A204.1 (cell line): ENCODE data around the gene MGRN1.

Experiments used
- FAIRE-seq: peaks from 2 replicates; lab custom pipeline; 2012; peaks lifted over from hg19 to GRCh38; lab: Jason Lieb, UNC

The MGRN1 gene

DNA sequence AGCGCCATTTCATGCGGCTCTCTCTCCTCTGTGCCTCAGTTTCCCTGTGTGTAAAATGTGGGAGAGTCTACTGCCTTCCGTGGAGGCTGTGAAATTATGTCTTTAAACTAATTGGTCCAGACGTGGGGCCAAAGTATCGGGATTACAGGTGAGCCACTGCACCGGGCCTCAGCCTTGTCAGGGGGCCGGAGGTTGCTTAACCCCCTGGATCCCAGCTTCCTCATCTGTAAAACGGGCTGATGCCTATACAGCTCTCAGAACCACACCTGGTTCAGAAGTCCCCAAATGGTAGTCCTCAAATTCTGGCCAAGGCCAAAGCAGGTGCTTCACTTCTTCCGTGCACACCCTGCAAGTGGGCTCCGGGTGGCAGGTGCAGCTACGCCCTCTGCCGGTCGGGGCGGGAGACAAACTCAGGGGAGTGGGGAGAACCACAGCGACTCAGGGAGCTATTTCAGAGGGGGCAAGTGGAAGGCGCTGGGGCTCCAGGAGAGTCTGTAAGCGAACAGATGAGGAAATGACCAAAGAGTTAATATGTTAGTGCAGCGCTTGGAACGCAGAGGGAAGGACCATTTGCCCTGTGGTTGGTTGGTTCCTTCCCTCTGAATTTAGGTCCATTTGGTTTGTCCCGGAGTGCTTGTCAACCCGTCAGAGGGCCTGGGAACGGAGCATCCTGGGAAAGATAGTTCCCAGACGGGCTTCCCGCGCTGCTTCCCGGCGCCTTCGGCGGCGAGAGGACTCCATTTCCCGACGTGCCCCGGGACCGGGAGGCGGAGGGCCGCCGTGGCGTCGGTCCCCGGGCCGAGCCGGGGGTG is at the start of gene MGRN1:
TSS of gene MGRN1 (plus strand) at position 812 of the 812 bp plus-strand sequence. CDS start 135 bp downstream, outside the sequence.
- FAIRE-seq = peak; percentile 64

DNA sequence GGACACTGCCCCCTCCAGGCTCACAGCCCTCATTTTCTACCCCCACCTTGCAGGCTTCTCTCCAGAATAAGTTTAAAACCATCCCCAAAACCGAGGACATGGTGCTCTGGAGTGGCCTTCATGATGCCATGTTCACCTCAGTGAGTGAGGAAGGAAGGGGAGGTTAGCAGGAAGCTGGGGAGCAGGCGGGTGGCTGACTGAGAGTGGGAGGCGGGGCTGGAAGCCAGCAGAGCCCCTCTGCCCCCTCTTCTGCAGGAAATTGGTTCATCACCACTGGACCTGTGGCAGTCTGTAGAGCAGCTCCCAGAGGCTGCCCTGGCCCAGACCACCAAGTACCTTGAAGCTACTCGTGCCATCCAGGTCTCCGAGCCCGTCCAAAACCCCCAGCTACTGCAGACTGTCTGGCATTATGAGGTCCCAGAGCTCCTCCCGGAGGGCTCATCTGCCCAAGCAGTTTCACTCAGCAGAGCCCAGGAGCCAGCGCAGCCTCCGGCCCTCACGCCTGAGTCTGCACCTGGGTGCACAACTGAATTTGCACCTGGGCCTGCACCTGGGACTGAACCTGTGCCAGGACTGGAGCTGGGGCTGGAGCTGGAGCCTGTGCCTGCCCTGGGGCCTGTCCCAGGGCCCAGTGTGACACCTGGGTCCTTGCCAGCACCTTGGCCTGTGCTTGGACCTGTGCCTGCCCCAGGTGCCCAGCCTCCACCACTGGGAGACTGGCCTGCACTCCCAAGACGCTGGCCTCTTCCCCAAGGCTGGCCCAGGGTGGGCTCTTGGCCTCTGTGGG is 49.5 kb upstream of the MGRN1 start:
- FAIRE-seq = no peak

DNA sequence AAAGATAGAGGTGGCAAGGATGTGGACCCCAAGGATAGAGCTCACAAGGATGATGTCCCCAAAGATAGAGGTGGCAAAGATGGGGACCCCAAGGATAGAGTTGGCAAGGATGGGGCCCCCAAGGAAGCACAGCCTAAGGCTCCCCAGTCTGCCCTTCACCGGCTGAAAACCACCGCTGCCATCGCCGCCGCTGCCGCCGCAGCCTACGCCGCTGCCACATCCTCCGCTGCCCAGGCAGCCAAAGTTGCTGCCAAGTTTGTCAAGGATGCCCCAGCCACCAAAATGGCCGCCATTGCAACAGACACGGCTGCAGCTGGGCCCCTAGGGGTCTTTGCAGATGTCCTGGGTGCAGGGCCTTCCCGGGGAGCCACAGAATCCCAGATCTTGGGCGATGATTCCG is 48.6 kb upstream of the MGRN1 start:
- no peak for FAIRE-seq

DNA sequence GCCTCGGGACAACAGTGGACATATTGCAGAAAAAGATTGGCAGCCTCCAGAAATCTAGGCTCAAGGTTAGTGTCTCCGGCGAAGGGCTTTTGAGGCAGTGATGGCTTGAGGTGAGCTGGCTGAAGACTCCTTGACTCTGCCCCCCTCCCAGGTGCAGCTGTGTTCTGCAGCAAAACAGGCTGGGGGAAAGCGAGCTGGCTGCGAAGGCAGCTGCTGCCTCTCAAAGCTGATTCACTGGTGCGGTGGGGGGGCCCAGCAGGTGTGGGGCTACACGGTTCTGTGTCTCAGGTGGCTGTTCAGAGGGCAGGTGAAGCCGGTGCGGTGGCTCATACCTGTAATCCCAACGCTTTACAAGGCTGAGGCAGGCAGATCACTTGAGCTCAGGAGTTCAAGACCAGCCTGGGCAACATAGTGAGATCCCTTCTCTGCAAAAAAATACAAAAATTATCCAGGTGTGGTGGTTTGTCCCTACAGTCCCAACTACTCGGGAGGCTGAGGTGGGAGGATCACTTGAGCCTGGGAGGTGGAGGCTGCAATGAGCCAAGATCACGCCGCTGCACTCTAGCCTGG is 45.6 kb upstream of the MGRN1 start:
- FAIRE-seq = no peak

DNA sequence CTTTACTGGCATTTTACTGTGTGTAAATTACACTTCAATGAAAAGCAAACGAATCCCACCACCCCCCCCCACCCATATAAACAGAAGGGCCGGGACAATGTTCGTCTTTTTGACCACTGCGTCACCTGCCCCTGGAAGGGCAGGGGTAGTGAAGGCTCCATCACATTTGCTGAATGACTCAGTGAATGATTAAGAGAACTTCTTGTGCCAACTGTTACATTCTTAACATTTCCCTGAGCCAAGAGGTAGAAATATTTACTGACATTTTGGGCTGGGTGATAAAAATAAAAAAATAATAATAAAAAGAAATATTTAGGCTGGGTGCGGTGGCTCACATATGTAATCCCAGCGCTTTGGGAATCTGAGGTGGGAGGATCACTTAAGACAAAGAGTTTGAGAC is 44.4 kb upstream of the MGRN1 start:
- no peak for FAIRE-seq

DNA sequence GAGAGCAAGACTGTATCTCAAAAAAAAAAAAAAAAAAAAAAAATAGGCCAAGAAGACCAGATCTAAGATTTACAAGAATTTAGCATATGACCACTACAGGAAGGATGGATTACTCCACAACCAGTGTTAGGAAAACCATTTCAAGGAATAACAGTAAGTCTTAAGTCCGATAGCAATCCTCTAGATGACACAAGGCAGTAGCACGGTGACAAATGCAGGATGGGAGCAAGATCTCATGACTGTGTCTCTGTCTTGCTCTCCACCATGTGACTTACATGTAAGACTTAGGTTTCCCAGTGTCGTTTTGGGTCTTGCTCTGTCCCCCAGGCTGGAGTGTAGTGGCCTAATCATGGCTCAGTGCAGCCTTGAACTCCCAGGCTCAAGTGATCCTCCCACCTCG is 40.7 kb upstream of the MGRN1 start:
- FAIRE-seq = no peak

DNA sequence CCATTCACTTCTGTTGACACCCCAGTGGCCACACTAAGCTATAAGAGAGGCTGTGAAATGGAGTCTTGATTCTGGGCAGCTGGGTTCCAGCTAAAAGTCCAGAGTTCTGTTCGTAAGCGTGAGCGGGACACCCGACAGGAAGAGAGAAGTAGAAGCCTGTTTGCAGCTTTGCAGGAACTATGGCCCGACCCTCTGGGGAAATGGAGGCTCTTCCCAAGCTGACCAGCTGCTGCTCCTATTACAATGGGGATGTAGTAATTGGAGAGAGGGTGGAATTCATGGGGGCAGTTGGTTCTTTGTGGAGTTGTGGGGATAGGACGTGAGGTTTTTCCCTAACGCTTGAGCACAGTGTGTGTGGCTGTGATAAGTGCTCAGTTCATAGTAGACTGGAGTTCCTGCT is 38.3 kb upstream of the MGRN1 start:
- no peak for FAIRE-seq

DNA sequence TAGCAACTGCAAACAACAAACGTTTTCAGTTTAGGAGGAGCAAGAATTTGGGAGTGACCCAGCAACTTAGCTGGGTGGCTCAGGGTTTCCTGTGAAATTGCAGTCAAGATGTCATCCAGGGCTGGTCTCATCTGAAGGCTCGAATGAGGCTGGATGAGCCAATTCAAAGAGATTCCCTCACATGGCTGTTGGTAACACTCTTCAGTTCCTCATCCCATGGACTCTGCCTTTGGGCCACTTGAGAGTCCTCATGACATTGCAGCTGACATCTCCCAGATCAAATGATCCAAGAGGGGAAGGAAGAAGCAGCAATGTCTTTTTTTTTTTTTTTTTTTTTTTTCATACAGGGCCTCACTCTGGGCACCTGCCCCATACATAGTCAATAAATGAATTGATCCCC is 36.2 kb upstream of the MGRN1 start:
- FAIRE-seq = no peak

DNA sequence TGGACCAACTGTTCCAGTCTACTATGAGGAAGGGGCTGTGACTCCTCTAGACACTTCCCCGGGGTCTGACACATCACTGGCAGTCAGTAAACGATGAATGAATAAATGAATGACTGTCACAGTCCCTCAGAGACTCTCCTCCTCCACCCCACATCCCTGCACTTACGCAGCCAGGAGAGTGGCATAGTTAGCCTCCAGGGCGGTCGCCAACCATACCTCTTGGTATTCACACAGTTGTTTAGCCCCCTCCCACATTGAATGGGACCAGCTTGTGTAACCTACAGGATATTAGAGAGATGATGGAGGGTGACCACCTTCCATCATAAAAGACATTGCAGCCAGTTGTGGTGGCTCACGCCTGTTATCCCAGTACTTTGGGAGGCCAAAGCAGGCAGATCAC is 35.7 kb upstream of the MGRN1 start:
- no peak for FAIRE-seq

DNA sequence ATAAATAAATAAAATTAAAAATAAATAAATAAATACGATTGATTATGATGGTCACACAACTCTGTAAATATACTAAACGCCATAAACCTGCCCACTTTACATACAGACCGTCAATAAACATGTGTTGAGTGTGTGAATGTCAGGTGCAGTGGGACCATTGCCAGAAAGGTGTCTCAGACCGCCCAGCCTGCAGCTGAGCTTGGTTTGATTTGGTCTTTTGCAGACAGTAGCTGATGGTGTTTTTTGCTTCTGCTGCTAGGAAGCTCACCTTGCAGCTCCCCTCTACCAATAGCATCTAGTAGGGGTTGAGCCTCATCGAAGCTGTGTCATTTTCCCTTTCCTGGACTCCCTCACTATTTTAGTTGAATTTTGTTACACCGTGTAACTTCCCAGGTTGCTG is 33.4 kb upstream of the MGRN1 start:
- no peak for FAIRE-seq

DNA sequence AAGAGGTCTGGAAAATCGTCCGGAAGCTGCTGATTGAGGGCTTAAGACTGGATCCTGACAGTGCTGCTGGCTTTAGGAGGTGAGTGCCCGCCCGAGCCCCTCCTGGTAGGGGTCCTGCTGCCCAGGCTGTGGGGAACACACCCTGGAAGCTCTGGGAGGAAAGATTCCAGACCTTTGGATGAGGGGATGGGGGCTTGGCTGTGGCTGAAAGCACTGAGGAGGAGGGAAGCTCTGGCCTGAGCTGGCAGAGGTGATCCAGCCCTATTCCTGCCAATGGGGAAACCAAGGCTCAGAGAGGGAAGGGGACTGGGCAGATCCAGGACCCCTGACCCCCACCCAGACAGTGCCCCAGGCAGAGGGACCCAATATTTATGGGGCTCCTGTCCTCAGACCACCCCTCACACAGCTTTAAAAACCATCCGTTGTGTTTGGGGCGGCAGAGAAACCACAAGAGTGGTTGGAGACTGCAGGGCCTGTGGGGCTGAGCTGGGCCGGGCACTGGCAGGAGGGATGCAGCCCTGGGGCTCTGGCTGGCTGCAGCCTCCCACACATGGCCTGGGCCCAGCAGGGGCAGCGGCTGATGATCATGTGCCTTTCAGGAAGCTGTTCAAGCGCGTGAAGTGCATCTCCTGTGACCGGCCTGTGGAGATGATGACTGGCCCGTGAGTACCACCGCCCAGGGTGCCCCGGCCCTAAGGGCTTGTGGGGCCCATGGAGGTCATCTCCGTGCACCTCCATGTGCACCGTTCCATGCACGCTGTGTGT is 32.7 kb upstream of the MGRN1 start:
- FAIRE-seq = no peak

DNA sequence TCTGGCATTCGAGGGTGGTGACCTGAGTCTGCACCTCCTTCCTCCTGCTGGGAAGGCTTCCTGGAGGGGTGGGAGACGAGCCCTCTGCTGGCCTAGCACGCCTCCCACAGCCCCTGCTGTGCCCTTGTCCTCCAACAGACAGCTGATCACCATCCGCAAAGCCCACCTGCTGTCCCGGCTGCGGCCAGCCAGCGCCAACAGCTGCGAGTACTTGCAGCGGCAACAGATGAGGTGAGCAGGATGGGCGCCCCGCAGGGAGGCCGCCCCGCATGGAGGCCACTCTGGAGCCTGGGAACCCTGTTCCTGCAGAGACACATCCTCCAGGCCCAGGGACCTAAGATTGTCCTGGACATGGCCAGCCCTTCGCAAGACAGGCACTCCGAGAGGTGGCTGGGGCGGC is 31.5 kb upstream of the MGRN1 start:
- FAIRE-seq = no peak

DNA sequence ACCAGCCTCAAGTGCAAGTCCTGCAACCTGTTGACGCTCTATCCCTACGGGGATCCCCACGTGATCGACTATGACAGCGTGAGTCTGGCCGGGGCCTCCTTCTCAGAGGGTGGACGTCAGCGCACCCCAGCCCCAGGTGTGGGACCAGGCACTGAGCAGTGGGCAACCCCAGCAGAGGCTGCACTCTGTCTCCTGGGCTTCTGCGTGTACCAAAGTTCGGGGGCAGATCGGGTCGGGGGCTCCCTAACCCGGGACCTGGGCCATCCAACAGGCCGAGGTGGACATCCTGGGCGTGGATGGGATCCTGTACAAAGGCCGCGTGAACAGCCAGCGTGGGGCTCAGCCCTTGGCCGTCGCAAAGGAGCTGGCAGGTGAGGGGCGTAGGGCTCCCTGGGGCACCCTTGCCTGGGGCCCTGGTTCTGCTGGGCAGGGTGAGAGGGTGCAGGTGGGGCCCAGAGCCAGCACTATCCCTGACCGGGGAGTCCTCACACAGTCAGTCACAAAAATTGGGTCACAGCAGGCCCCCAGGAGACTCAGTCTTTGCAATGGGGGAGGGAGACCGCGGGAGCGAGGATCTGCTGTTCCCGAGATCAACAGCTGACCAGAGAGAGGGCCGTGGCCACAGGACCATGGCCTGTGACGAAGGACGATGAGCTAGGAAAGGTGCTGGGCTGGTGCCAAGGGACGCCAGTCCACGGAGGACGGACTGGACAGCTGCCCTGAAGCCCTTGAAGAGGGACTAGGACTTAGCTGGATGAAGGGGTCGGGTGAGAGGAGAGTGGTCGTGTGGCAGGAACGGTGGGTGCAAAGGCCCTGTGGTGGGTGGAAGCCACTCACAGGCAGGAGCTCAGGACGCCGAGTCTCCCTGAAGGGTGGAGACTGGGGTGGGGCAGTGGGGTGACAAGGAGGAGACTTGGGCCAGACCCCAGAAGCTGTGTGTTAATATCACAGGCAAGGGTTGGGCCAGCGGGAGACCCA is 29.9 kb upstream of the MGRN1 start:
- FAIRE-seq = no peak

DNA sequence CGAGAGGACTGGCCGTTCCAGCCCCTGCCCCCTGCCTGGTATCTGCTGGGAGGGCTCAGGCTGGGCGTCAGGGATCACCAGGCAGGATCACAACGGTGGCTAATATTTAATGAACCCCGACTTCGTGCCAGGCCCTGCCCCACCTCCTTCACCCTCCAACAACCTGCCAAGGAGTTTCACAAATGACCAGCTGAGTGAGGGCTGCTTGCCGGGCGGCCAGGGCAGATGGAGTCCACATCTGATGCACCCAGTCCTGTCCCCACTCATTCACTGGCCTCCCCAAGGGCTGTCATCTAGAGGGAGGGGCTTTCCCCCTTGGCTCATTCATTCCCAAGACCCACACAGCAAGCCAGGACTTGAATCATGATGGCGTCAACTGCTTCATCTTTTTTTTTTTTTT is 27.5 kb upstream of the MGRN1 start:
- FAIRE-seq = no peak

DNA sequence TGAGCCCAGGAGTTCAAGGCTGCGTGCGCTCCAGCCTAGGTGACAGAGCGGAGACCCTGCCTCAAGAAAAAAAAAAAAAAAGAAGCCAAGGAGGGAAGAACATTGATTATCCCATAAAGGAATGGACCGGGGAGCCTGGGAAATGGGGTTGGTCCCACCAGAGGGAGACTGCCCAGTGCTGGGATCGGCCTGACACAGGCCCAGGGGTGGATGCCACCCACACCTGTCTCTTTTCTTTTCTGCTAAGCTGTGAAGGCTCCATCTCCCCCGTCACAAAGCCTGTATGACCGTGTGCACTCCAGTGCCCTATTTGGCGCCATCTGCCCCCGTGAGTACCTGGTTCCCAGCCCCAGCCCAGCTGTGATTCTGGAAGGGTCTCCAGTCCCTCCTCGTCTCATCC is 25.6 kb upstream of the MGRN1 start:
- no peak for FAIRE-seq

DNA sequence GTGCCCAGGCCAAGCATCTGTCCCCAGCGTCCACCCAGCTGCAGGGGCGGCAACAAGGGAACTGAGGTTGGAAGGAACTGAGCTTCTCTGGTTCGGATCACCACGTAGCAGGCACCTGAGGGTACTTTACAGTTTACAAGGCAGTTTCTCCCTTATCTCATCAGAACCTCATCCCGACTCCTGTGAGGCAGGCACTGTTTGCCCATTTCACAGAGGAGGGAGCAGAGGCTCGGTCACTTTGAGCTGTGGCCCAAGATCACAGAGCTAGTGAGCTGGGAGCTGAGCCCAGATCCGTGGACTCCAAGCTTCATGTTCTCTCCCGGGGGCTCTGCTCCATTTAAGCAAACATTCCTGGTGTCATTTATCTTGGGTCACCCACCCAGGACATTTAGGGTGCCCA is 25.1 kb upstream of the MGRN1 start:
- FAIRE-seq = no peak

DNA sequence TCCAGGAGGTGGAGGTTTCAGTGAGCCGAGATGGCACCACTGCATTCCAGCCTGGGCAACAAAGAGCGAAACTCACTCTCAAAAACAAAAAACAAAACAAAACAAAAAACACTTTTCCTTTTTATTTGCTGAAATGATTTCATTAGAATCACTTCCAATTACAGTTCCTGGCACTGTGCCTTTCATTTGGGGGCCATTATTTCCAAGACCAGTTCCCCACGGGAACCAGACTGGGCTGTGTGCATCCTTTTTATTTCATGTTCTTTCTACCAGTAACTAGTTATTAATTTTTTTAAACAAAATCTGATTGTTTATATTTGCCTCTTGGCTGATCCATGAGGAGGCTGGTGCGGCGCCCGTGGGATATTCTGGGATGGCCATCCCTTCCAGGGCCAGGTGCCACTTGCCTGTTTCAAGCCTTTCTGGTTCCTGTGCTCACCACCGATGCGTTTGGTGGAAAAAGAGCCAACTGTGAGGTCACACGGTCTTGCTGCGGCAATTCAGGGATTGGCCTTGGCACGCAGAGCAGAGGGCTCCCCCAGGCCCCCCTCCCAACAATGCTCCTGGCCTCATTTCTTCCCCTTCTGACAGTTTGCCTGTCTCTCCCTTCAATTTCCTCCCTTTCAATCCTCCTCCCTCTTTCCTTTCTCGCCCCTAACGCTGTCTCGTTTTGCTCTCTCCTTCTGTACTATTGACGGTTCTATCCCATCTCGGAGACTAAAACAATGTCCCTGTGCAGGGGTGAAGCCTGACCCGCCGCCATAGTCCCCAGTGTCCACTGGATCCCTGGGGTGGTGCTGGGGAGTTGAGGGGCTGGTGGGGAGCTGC is 23.4 kb upstream of the MGRN1 start:
- FAIRE-seq = no peak

DNA sequence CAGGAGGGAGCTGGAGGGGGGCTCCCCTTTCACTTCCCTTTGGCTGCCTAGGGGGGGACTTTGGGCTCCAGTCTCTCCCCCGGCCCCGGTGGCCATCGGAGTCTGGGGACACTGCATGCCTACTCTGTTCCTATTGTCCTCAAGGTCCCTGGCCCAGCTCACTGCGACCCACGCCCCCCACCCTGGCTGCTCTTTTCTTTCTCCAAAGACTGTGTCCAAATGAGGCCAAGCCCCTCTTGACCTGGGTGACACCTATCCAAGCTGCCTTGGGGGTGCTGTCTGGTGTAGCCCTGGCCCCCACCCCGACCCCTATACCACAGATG is 22.8 kb upstream of the MGRN1 start:
- FAIRE-seq = no peak

DNA sequence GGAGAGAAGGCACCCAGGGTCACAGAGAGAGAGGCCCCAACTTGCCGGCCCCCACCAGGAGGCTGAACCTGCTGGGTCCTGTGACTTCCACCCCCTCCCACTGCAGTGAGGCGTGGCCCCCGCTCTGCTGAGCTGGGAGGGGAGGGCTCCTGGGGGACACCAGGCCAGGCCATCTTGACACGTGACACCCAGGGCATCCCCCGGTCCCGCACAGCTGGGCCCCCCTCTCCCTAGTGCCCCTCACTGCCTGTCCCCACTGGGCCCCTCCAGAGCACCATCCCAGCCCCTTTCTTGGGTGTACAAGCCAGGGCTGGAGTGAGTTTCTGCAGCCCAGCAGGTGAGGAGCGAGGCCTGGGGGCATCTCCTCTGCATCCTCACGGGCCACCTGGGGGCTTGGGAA is 22.3 kb upstream of the MGRN1 start:
- no peak for FAIRE-seq

DNA sequence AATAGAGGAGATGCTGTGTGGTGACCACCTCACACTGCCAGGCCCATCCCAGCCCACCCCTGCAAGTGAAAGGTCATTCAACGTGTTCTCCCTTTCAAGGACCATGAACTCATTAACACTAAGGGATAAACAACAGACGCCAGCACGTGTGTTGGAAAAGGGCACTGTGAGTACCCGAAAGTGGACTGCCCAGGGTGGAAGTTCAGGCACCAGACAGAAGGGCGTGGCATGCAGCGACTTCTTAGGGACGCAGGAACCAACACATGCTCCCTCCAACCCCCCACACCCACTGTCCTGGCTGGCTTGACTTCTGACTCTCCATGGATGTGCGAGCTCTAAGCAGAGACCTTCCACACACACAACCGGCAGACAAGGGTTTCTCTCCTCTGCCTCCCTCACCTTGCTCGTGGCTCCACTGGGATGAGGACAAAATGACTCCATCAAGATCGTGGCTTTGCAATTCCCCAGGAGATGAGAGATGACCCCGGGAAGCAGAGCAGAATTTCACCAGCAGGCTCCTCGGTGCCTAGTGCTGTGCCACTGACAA is 20.9 kb upstream of the MGRN1 start:
- FAIRE-seq = no peak
